Mucosa of descending colon (tissue), 3 donors: ENCODE results near the gene PIGA. TPM values are rescaled to one million over a fixed set of nuclear protein-coding genes. Genes with fewer than 3 reads are reported as not detected.

Experiments
- ATAC-seq: fragments of 200-7000 bp; cut with Tn5 transposase; one replicate; pipeline ENCODE4 v1.9.1; 2020; ENCODE audit warnings: mild to moderate bottlenecking, moderate library complexity
- DNase-seq, 3 donors: peaks; one replicate each; pipeline ENCODE4 v3.0.0-alpha.2; 2020
- H3K36me3 ChIP-seq: fragments of 200-600 bp; one replicate; pipeline ENCODE4 v1.8.0; 2021; ENCODE audit warnings: low read depth, mild to moderate bottlenecking
- H3K4me1 ChIP-seq: fragments of 200-600 bp; one replicate; pipeline ENCODE4 v1.8.0; 2021; ENCODE audit warnings: low read depth, mild to moderate bottlenecking
- H3K4me3 ChIP-seq: fragments of 200-600 bp; one replicate; pipeline ENCODE4 v1.8.0; 2021; ENCODE audit warnings: mild to moderate bottlenecking
- H3K9me3 ChIP-seq: fragments of 200-600 bp; one replicate; pipeline ENCODE4 v1.8.0; 2021; ENCODE audit warnings: mild to moderate bottlenecking
- CTCF ChIP-seq: fragments of 200-600 bp; IDR thresholded peaks from one replicate; pipeline ENCODE4 v1.8.0; 2022; ENCODE audit warnings: antibody characterized with exemption, mild to moderate bottlenecking
- intact Hi-C, 2 donors: fragments of 100-400 bp; cut with DNase I in 1 of 2; cut with micrococcal nuclease in 1 of 2; formaldehyde crosslinking; loops; one replicate each; pipeline versions ENCODE4 v1.11.0 to v1.11.1; 2022; cut with DNase I, micrococcal nuclease
- total RNA-seq, 3 donors: library from RNA; stranded (reverse); fragmentation: NEBNext Ultra II Directional in 2 of 3; extraction: Animal tissue kit (Norgen Biotek cat#: 25700) in 2 of 3; gene quantifications; one replicate each; pipeline versions ENCODE4 v1.2.1 to v1.2.4, GENCODE V29; 2021 to 2023
- donor health status: DM: no; HTN: no; CAD: no; lungs with moderate emphysema.
- donor health status: DM: no; HTN: no; CAD: no.
- donor health status: DM: no; HTN: yes; CAD: no.

PIGA gene
- total RNA-seq, 3 donors from 2014 or later = 11.7 to 14.1 (median 12.6) TPM

- no peaks in the 10 kb centered on the region for H3K36me3 ChIP-seq
- no peak overlapping the region for H3K4me3 ChIP-seq
- DNase-seq (no peak), ATAC-seq (no peak)
- no peak for TF ChIP-seq CTCF
- intact Hi-C loops = no loop called here
- H3K9me3 ChIP-seq = no peaks in the 10 kb centered on the region
- no peaks in the 10 kb centered on the region for H3K4me1 ChIP-seq
Measured at GRCh38 chrX:15366506-15367352, 31.4 kb upstream of the PIGA start.

- DNase-seq (no peak), ATAC-seq (no peak)
- TF ChIP-seq CTCF = no peak
- H3K9me3 ChIP-seq = no peaks in the 10 kb centered on the region
- H3K36me3 ChIP-seq = no peaks in the 10 kb centered on the region
- intact Hi-C loops = no loop called here
- H3K4me1 ChIP-seq = no peaks in the 10 kb centered on the region
- H3K4me3 ChIP-seq = no peak overlapping the region
Measured at GRCh38 chrX:15359701-15360100, 24.4 kb upstream of the PIGA start.

GRCh38 chrX:15358533-15358932 lies 23.2 kb upstream of the PIGA start:
- no peaks in the 10 kb centered on the region for H3K9me3 ChIP-seq
- TF ChIP-seq CTCF = no peak
- no peaks in the 10 kb centered on the region for H3K4me1 ChIP-seq
- no peak for DNase-seq
- intact Hi-C loops = no loop called here
- ATAC-seq = no peak
- no peak overlapping the region for H3K4me3 ChIP-seq
- no peaks in the 10 kb centered on the region for H3K36me3 ChIP-seq

GRCh38 chrX:15356444-15356843 lies 21.1 kb upstream of the PIGA start:
- no peak for ATAC-seq
- intact Hi-C loops = no loop called here
- Histone ChIP-seq H3K4me3 (no peak overlapping the region), H3K4me1 (no peaks in the 10 kb centered on the region), H3K36me3 (no peaks in the 10 kb centered on the region), H3K9me3 (no peaks in the 10 kb centered on the region)
- no peak for DNase-seq
- no peak for TF ChIP-seq CTCF

GRCh38 chrX:15350329-15350996 lies 15.1 kb upstream of the PIGA start:
- TF ChIP-seq CTCF = no peak
- Histone ChIP-seq H3K36me3 (no peaks in the 10 kb centered on the region), H3K4me3 (no peak overlapping the region), H3K4me1 (no peaks in the 10 kb centered on the region), H3K9me3 (no peaks in the 10 kb centered on the region)
- intact Hi-C loops = no loop called here
- DNase-seq (no peak), ATAC-seq (no peak)
